Endothelial cell of umbilical vein (primary cell): ENCODE data around the gene ZC2HC1C.

ENCODE experiments used
- EZH2 ChIP-seq: IDR thresholded peaks from 2 replicates; pipeline ENCODE4 v1.6.1; 2012; ENCODE audit warnings: borderline replicate concordance, low read depth, mild to moderate bottlenecking, moderate library complexity, low read length, inconsistent platforms; ENCODE audit not compliant: severe bottlenecking
- GATA2 ChIP-seq: IDR thresholded peaks from 2 replicates; pipeline ENCODE4 v1.7.0; 2011; ENCODE audit warnings: low read depth, mild to moderate bottlenecking, moderate library complexity, mixed read lengths, low read length; ENCODE audit not compliant: insufficient read length, insufficient read depth
- MYC ChIP-seq: IDR thresholded peaks from one replicate; pipeline ENCODE4 v1.6.1; 2011; ENCODE audit warnings: mild to moderate bottlenecking, low read depth, low read length
- POLR2A ChIP-seq: IDR thresholded peaks from 2 replicates; pipeline ENCODE4 v1.6.1; 2012; ENCODE audit warnings: low read depth, mild to moderate bottlenecking, control low read depth, low read length
- POLR2AphosphoS5 ChIP-seq: IDR thresholded peaks from 2 replicates; pipeline ENCODE4 v1.6.1; 2012; ENCODE audit warnings: low read depth, mild to moderate bottlenecking, control low read depth, low read length, moderate library complexity; ENCODE audit not compliant: insufficient read depth
- TF ChIP-seq, protein P1 (sequence below), 2 donors: IDR thresholded peaks; 1 replicate in 1 of 2; 2 replicates in 1 of 2; pipeline ENCODE4 v1.5.1; 2011; ENCODE audit warnings: low read length in 2 of 2, mild to moderate bottlenecking in 2 of 2, moderate library complexity in 2 of 2, control low read depth in 1 of 2, inconsistent platforms in 1 of 2, low read depth in 1 of 2; ENCODE audit not compliant: insufficient read depth in 1 of 2; ENCODE audit errors: extremely low read depth in 1 of 2
- TF ChIP-seq, protein P2 (sequence below): IDR thresholded peaks from 2 replicates; pipeline ENCODE4 v1.6.1; 2011; ENCODE audit not compliant: insufficient read depth, insufficient read length

DNA sequence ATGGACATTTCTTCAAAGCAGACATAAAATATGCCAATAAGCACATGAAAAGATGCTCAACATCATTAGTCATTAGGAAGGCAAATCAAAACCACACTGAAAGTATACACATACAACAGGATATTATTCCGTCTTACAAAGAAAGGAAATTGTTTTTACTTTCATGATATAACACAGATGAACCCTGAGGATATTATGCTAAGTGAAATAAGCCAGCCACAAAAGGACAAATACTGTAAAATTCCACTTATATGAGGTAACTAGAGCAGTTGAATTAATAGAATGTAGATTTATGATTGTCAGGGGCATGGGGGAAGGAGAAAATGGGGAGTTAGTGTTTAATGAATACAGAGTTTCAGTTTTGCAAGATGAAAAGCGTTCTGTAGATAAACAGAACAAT is 9.8 kb upstream of the ZC2HC1C start:
- TF ChIP-seq, protein P1, sequence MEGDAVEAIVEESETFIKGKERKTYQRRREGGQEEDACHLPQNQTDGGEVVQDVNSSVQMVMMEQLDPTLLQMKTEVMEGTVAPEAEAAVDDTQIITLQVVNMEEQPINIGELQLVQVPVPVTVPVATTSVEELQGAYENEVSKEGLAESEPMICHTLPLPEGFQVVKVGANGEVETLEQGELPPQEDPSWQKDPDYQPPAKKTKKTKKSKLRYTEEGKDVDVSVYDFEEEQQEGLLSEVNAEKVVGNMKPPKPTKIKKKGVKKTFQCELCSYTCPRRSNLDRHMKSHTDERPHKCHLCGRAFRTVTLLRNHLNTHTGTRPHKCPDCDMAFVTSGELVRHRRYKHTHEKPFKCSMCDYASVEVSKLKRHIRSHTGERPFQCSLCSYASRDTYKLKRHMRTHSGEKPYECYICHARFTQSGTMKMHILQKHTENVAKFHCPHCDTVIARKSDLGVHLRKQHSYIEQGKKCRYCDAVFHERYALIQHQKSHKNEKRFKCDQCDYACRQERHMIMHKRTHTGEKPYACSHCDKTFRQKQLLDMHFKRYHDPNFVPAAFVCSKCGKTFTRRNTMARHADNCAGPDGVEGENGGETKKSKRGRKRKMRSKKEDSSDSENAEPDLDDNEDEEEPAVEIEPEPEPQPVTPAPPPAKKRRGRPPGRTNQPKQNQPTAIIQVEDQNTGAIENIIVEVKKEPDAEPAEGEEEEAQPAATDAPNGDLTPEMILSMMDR (IDR thresholded peaks at IDR 0.05; ENCODE audit: extremely low read depth in 1 of 2, insufficient read depth in 1 of 2, low read depth in 1 of 2, low read length in 2 of 2), result no peak
- TF ChIP-seq POLR2A (no peak), EZH2 (no peak), POLR2AphosphoS5 (no peak), MYC (no peak), GATA2 (no peak)
- TF ChIP-seq, protein P2, sequence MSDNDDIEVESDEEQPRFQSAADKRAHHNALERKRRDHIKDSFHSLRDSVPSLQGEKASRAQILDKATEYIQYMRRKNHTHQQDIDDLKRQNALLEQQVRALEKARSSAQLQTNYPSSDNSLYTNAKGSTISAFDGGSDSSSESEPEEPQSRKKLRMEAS, result no peak
